ENCODE measurements around the gene BBOX1.
A peak's percentile ranks its signal among the peaks of the same experiment; 100 is the strongest.
"Not testable (repeated sequence)": the region's sequence is repeated elsewhere in the genome, so short reads cannot be mapped to it uniquely, and the experiment has no call there.

The BBOX1 gene

GRCh38 chr11:27040302-27041115 is at the start of gene BBOX1:
TSS of gene BBOX1 (plus strand) at chr11:27040815. CDS start at chr11:27055431, 14,616 bp downstream.
- no peak for DNase-seq

GRCh38 chr11:26992031-26992541 is 48.5 kb upstream of the BBOX1 start:
- no peak for DNase-seq

GRCh38 chr11:26993965-26994457 is 46.6 kb upstream of the BBOX1 start, which contains the start of gene FIBIN:
TSS of gene FIBIN (plus strand) at chr11:26994112. CDS start at chr11:26994527, 415 bp downstream.
- DNase-seq, result no peak

- DNase-seq, result no peak
Observed at GRCh38 chr11:26994631-26995095, 46.0 kb upstream of the BBOX1 start.

- no peak for DNase-seq
Observed at GRCh38 chr11:26995701-26996460, 44.7 kb upstream of the BBOX1 start.

GRCh38 chr11:26997378-26997777 is 43.2 kb upstream of the BBOX1 start:
- no peak for DNase-seq

GRCh38 chr11:27001136-27001730 is 39.4 kb upstream of the BBOX1 start:
- DNase-seq, result not testable (repeated sequence)

- no peak for DNase-seq
Observed at GRCh38 chr11:27002431-27002830, 38.2 kb upstream of the BBOX1 start.

- no peak for DNase-seq
Observed at GRCh38 chr11:27002838-27003237, 37.8 kb upstream of the BBOX1 start.

GRCh38 chr11:27004103-27004502 is 36.5 kb upstream of the BBOX1 start:
- DNase-seq, result no peak

GRCh38 chr11:27008811-27009535 is 31.6 kb upstream of the BBOX1 start:
- DNase-seq, result no peak

- no peak for DNase-seq
Observed at GRCh38 chr11:27011560-27012233, 28.9 kb upstream of the BBOX1 start.

- DNase-seq, result peak; percentile 80
Observed at GRCh38 chr11:27012234-27012921, 28.2 kb upstream of the BBOX1 start.

- no peak for DNase-seq
Observed at GRCh38 chr11:27013781-27014361, 26.7 kb upstream of the BBOX1 start.

- DNase-seq, result peak; percentile 14
Observed at GRCh38 chr11:27018902-27019529, 21.6 kb upstream of the BBOX1 start.

- DNase-seq, result peak; percentile 37
Observed at GRCh38 chr11:27020751-27021150, 19.9 kb upstream of the BBOX1 start.

GRCh38 chr11:27022659-27023251 is 17.9 kb upstream of the BBOX1 start:
- DNase-seq, result no peak

- DNase-seq, result no peak
Observed at GRCh38 chr11:27024865-27025264, 15.8 kb upstream of the BBOX1 start.

- no peak for DNase-seq
Observed at GRCh38 chr11:27025312-27025955, 15.2 kb upstream of the BBOX1 start.
